ENCODE results near the gene CHST8.
"Not testable (repeated sequence)": the region's sequence is repeated elsewhere in the genome, so short reads cannot be mapped to it uniquely, and the experiment has no call there.

The CHST8 gene

DNA sequence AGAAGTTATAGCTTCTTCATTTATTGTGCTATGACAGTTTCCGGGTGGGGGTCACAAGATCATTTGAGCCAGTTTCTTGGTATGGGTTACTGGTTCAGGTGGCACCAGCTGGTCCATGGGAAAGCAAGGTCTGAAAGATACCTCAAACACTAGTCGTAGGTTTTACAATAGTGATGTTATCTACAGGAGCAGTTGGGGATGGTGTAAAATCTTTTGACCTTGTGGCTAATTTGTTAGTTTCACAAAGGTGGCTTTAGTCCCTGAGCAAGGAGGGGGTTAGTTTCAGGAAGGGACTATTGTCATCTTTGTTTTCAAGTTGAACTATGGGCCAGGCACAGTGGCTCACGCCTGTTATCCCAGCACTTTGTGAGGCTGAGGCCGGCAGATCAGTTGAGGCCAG is 24.6 kb downstream of the CHST8 start:
- no peak for DNase-seq

GRCh38 chr19:33647146-33647545 is 25.4 kb downstream of the CHST8 start:
- no peak for DNase-seq

DNA sequence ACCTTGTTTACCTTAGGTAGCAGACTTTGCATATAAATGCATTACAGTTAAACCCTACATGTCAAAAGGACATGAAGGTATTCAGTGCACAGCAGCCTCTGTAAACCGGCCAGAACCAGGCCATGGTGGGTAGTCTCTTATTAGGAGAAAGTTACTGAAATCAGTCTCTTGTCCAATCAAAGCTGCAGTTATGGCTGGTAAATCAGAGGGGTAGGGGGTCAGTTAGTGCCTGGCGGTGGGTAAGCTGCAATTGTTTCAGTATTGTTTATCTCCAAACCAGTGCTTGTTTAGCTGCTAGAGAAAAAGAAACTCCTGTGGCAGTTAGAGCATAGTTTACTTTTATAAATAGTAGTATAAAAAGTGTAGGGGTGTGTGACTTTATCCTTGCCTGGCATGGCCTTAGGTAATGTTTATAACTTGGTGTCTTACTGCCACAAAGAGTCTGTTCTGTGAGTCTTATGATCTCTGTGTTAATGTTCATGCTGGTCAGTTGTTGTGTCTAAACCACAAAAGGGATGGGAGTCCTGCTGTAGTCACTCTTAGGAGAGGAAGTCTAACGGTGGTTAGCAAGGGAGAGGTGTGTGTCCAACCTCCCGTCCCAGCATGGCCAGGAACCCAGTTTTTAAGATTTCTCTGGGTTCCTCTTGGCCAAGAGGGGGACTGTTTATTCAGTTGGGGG is 28.0 kb downstream of the CHST8 start:
- no peak for DNase-seq

- DNase-seq, result no peak
Measured at GRCh38 chr19:33653684-33654083, 31.9 kb downstream of the CHST8 start.

- no peak for DNase-seq
Measured at GRCh38 chr19:33654840-33655508, 33.2 kb downstream of the CHST8 start.

- no peak for DNase-seq
Measured at GRCh38 chr19:33659835-33660234, 38.1 kb downstream of the CHST8 start.

DNA sequence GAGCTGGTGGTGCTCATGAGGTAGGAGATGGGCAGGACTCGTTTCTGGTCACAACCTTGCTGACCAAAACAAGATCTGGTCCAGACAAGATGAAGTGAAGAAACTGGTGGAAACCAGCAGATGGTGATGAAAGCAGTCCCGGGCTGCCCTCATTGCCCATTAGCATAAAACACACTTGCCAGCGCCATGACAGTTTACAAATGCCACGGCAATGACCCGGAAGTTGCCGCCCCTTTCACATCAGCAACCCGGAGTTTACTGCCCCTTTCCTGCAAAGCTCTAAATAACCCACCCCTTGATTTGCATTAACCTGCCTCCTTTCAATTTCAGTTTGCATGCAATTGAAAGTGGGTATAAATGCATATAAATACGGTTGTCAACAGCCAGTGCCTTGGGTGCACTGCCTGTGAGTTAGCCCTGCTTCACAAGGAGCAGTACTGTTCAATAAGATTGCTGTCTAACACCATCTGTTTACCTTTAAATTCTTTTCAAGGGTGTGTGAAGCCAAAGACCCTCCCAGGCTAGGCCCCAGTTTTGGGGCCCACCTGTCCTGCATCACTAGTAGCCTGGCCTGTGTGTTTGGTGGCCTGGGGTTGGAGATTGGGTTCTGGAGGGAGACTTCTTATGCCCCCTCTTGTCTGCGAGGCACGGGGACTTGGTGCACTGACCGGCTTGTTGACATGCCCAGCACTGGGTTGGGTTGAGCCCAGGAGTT is 38.8 kb downstream of the CHST8 start:
- no peak for DNase-seq

- no peak for DNase-seq
Measured at GRCh38 chr19:33661336-33661735, 39.6 kb downstream of the CHST8 start.

DNA sequence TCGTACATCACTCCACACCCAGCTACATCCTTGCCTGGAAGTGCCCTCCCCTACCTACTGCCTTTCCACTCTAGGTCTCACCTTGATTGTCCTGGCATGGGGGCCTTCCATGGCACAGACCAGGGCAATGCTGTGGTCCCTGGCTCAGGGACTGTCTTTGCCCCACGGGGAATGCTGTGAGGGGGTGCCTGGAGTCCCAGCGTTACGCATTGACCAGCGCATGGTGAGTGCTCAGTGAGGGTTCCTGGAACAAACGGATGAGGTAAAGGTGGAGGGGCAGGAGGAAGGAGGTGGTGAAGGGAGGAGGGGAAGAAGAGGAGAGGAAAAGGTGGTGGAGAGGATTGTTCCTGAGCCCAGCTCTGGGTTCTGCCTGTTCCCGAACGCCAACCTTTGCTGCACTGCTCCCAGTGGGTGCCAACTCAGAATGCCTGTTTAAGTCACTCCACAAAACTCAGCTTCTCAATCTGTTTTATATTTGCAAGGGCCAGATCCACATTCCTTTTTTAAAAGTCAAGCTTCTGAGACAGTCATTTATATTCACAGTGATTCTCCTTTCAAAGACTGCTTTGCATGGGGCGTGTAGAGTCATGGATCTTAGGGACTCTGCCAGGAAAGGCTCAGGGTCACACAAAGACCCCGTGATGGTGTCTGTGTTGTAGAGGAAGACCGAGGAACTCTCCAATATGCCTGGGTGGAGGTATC is 40.8 kb downstream of the CHST8 start:
- no peak for DNase-seq

GRCh38 chr19:33663316-33663715 is 41.6 kb downstream of the CHST8 start:
- DNase-seq, result not testable (repeated sequence)

DNA sequence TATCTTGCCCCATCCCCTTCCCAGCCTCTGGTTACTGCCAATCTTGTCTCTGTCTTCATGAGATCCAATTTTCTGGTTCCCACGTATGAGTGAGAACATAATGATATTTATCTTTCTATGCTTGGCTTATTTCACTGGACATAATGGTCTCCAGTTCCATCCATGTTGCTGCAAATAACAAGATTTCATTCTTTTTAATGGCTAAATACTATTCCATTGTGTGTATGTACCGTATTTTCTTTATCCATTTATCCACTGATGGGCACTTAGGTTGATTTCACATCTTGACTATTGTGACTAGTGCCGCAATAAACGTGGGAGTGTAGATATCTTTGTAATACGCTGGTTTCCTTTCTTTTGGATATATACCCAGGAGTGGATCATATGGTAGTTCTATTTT is 43.0 kb downstream of the CHST8 start:
- DNase-seq, result no peak

DNA sequence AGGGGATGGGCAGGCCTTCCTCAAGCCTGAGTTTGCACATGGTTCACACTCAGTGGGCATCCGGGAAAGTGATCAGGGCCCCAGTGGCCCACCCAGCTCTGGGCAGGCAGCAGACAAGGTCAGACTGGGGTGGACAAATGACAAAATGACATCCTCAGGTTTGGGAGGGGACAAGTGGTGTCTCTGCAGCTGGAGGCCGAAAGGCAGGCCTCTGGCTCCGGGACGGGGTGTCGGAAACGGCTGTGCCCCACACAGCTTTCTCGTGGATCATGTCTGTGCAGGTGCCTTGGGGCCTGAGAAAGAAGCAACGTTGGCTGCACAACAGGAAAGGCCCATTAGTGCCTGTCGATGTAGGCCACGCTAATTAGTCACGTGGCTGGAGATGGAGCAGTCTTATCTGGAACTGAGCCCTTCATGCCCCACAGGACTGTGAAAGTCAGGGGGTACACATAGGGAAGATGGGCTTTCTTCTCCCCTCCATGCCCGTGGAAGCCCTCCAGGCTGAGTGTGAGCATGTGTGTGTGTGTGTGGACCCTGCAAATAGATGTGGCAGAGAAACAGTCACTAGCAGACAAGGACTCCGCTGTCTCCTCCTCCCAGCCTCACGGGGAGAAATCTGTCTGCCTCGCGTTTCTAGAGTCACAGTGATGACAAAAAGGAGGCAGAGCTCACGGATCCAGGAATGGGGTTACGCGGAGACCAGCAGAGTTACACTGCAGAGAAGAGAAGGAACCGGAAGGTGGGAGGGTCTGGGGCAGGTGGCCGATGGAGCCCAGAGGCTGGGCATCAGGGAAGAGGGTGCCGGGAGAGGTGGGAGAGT is 44.2 kb downstream of the CHST8 start:
- no peak for DNase-seq

GRCh38 chr19:33667141-33667650 is 45.4 kb downstream of the CHST8 start:
- no peak for DNase-seq

GRCh38 chr19:33667881-33668280 is 46.1 kb downstream of the CHST8 start:
- no peak for DNase-seq

GRCh38 chr19:33668968-33669367 is 47.2 kb downstream of the CHST8 start:
- DNase-seq, result no peak

DNA sequence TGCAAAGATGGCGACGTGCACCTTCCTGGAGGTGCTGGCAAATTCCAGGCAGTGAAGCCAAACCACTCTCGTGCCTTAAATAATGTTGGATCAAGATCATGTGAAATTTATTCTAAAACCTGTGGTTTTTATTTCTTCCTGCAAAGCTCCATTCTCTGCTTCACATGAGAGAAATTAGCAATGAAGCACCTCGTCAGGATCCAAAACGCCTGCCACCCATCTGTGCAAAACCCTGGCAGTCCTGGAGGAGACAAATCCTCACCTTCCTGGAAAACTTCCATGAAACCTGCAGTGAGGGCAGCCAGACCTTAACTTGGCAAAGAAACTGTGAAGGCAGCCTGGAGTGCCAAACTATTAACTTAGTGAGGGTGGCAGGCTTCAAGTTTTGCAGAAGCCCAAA is 47.6 kb downstream of the CHST8 start:
- DNase-seq, result no peak

- DNase-seq, result no peak
Measured at GRCh38 chr19:33670398-33670797, 48.6 kb downstream of the CHST8 start.

- no peak for DNase-seq
Measured at GRCh38 chr19:33671211-33671610, 49.5 kb downstream of the CHST8 start.

GRCh38 chr19:33673258-33673875 is 51.6 kb downstream of the CHST8 start:
- no peak for DNase-seq

DNA sequence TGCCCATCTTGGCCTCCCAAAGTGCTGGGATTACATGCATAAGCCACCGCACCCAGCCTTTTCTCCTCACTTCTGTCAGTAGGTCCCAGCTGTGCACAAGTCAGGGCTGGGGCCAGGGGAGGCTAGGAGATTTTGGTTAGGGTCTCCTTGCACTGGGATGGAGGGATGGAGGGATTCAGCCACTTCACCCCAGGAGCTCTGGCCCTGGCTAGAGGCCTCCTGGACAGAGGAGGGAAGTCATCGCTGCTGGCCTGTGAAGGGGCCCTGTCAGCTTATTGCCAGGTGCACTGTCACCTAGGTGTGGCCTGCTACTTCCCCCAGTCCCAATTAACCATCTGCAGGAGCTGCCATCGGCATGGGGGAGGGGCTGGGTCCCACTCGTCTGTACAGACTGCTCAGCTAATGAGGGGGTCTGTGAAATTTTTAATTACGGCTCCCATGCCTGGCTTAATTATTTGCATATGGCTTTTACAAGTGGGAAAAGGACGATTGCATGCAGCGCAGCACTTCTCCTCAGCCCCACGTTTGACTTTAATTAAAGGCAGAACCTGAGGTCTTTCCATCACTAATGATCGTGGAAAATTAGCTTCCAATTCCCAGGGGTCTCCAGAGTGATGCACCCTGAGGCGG is 52.4 kb downstream of the CHST8 start:
- no peak for DNase-seq

GRCh38 chr19:33674626-33675367 is 53.0 kb downstream of the CHST8 start:
- DNase-seq, result no peak

Measured in DMS 273 treated with DMSO at 0.1 percent for 48 hours (cell line).